ENCODE data around the gene FGD1. TPM values are rescaled to one million over a fixed set of nuclear protein-coding genes. Genes with fewer than 3 reads are reported as not detected.

The FGD1 gene
- total RNA-seq, 1 experiment from 2014 or later: 5.8 TPM

GRCh38 chrX:54494989-54495813, 833 bp downstream of the FGD1 start:
- H3K27ac ChIP-seq (ENCODE audit: low read depth, low read length): no peak overlapping the region; the same call in 1 of the 2 replicates
- intact Hi-C loops (cut with micrococcal nuclease): no loop called here
- TF ChIP-seq EZH2phosphoT487 (IDR thresholded peaks at IDR 0.05; ENCODE audit: borderline replicate concordance) (no peak), CTCF (IDR thresholded peaks at IDR 0.05 in 2 of 3, conservative IDR thresholded peaks at IDR 0.05 in 1 of 3; ENCODE audit: borderline replicate concordance in 1 of 3, insufficient read depth in 1 of 3, low read depth in 2 of 3, low read length in 2 of 3) (no peak), TCF7L2 (IDR thresholded peaks at IDR 0.05; ENCODE audit: borderline replicate concordance, extremely low read depth, insufficient read depth, insufficient read length) (no peak), YY1 (IDR thresholded peaks at IDR 0.05; ENCODE audit: extremely low read depth, insufficient replicate concordance, low read depth, low read length) (no peak), ZBTB33 (IDR thresholded peaks at IDR 0.05; ENCODE audit: extremely low read depth, insufficient replicate concordance, low read length) (no peak), EZH2 (IDR thresholded peaks at IDR 0.05) (no peak), SRF (IDR thresholded peaks at IDR 0.05; ENCODE audit: low read depth) (no peak), CBX3 (IDR thresholded peaks at IDR 0.05; ENCODE audit: low read depth) (no peak), RAD21 (IDR thresholded peaks at IDR 0.05; ENCODE audit: low read depth) (no peak), REST (IDR thresholded peaks at IDR 0.05; ENCODE audit: low read depth) (no peak), POLR2A (IDR thresholded peaks at IDR 0.05; ENCODE audit: borderline replicate concordance, extremely low read depth, insufficient read depth, insufficient read length) (no peak), JUND (IDR thresholded peaks at IDR 0.05) (no peak), POLR2AphosphoS5 (IDR thresholded peaks at IDR 0.05; ENCODE audit: low read depth, low read length) (no peak), MAX (IDR thresholded peaks at IDR 0.05) (no peak), ELF1 (IDR thresholded peaks at IDR 0.05; ENCODE audit: borderline replicate concordance, low read depth) (no peak), ATF3 (IDR thresholded peaks at IDR 0.05) (no peak), CEBPB (IDR thresholded peaks at IDR 0.05; ENCODE audit: low read depth) (no peak), SIN3A (IDR thresholded peaks at IDR 0.05; ENCODE audit: low read depth) (no peak), ZNF274 (IDR thresholded peaks at IDR 0.05; ENCODE audit: low read depth, low read length) (no peak)

More at GRCh38 chrX:54494989-54495813, 833 bp downstream of the FGD1 start:
- H3K27me3 ChIP-seq (ENCODE audit: insufficient read depth, low read length): no peaks in the 10 kb centered on the region
- peak overlapping the region; percentile 77 for H3K4me2 ChIP-seq (ENCODE audit: low read length)
- no peak for DNase-seq (ENCODE audit: low read depth, low spot score)
- no peaks in the 10 kb centered on the region for H3K9me3 ChIP-seq (ENCODE audit: control insufficient read depth in 1 of 2, insufficient read depth in 1 of 2, low read depth in 1 of 2, low read length in 2 of 2)
- H3K9me2 ChIP-seq (ENCODE audit: insufficient read depth): no peaks in the 10 kb centered on the region
- H4K20me1 ChIP-seq (ENCODE audit: insufficient read depth): no peaks in the 10 kb centered on the region
- ChIA-PET POLR2A (no interaction called here), RAD21 (ENCODE audit: low non-redundant PET in 1 of 2, low total read pairs in 2 of 2, uncharacterized antibody in 2 of 2, unreplicated experiment in 2 of 2) (no interaction called here), CTCF (no interaction called here)
- peaks cover 2 to 17% of the 10 kb centered on the region in 2 experiments; a peak in 2 of 4 replicates for H3K4me1 ChIP-seq (ENCODE audit: control insufficient read depth in 1 of 2, insufficient read depth in 2 of 2, low read length in 2 of 2)
- no peak overlapping the region for H2AFZ ChIP-seq (ENCODE audit: low read depth, low read length, poor library complexity, severe bottlenecking)
- ATAC-seq: no peak
- H3K9ac ChIP-seq (ENCODE audit: low read length): peak overlapping the region; percentile 59
- BruUV-seq (replicated peaks): no TSS peak
- peak overlapping the region; percentile 42 to 58 for H3K4me3 ChIP-seq (replicated peaks in 1 of 2; ENCODE audit: low read depth in 1 of 2, low read length in 2 of 2)
- H3K79me2 ChIP-seq (ENCODE audit: insufficient read depth, low read length): no peaks in the 10 kb centered on the region
- no peaks in the 10 kb centered on the region for H3K36me3 ChIP-seq (ENCODE audit: control insufficient read depth in 1 of 2, insufficient read depth in 2 of 2, low read length in 2 of 2)
